ENCODE results near the gene APCDD1L.

- TF ChIP-seq, protein P1, sequence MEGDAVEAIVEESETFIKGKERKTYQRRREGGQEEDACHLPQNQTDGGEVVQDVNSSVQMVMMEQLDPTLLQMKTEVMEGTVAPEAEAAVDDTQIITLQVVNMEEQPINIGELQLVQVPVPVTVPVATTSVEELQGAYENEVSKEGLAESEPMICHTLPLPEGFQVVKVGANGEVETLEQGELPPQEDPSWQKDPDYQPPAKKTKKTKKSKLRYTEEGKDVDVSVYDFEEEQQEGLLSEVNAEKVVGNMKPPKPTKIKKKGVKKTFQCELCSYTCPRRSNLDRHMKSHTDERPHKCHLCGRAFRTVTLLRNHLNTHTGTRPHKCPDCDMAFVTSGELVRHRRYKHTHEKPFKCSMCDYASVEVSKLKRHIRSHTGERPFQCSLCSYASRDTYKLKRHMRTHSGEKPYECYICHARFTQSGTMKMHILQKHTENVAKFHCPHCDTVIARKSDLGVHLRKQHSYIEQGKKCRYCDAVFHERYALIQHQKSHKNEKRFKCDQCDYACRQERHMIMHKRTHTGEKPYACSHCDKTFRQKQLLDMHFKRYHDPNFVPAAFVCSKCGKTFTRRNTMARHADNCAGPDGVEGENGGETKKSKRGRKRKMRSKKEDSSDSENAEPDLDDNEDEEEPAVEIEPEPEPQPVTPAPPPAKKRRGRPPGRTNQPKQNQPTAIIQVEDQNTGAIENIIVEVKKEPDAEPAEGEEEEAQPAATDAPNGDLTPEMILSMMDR (IDR thresholded peaks at IDR 0.05), result no peak
- TF ChIP-seq POLR2A (IDR thresholded peaks at IDR 0.05), result no peak
Observed at GRCh38 chr20:58538752-58539151, 23.6 kb upstream of the APCDD1L start.

Measured in upper lobe of left lung (tissue), 4 donors.